ENCODE results near the gene AK1.

GRCh38 chr9:127875306-127875966 lies 2.0 kb downstream of the AK1 start:
- TF ChIP-seq GABPA (IDR thresholded peaks at IDR 0.05; ENCODE audit: low read depth) (no peak), EZH2 (IDR thresholded peaks at IDR 0.05; ENCODE audit: borderline replicate concordance, control insufficient read depth, low read depth, low read length) (no peak), ATF3 (IDR thresholded peaks at IDR 0.05; ENCODE audit: borderline replicate concordance, extremely low read depth, low read depth, low read length) (no peak), MEF2A (IDR thresholded peaks at IDR 0.05; ENCODE audit: insufficient read depth, low read depth, low read length) (no peak), NR2C2 (IDR thresholded peaks at IDR 0.05; ENCODE audit: borderline replicate concordance, control insufficient read depth, insufficient read length, low read depth) (no peak), CTCF (IDR thresholded peaks at IDR 0.05 in 2 of 3, conservative IDR thresholded peaks at IDR 0.05 in 1 of 3; ENCODE audit: control insufficient read depth in 2 of 3, extremely low read depth in 1 of 3, insufficient read depth in 1 of 3, low read depth in 3 of 3, low read length in 3 of 3) (no peak), TCF3 (IDR thresholded peaks at IDR 0.05; ENCODE audit: borderline replicate concordance, insufficient read depth, low read depth, low read length) (no peak), ZNF274 (IDR thresholded peaks at IDR 0.05; ENCODE audit: insufficient read depth, insufficient read length) (no peak), HDGF (IDR thresholded peaks at IDR 0.05) (no peak), POLR2AphosphoS5 (IDR thresholded peaks at IDR 0.05; ENCODE audit: low read length) (no peak)

Data from GM12878 (cell line).